SK-N-MC (cell line): ENCODE measurements around the gene SIGLEC11.

Experiments
- EZH2 ChIP-seq: fragments of 200-600 bp; sonication (generic); IDR thresholded peaks from one replicate; pipeline ENCODE4 v1.6.1; 2017; ENCODE audit warnings: antibody characterized with exemption
- FOXP2 ChIP-seq: optimal IDR thresholded peaks from 2 replicates; pipeline ENCODE3; 2011; ENCODE audit warnings: mild to moderate bottlenecking, moderate library complexity; ENCODE audit not compliant: insufficient read depth; ENCODE audit errors: extremely low read length, control extremely low read depth
- POLR2AphosphoS5 ChIP-seq: IDR thresholded peaks from 2 replicates; pipeline ENCODE4 v1.6.1; 2012; ENCODE audit warnings: mild to moderate bottlenecking, low read depth, low read length, borderline replicate concordance

- TF ChIP-seq FOXP2 (no peak), POLR2AphosphoS5 (no peak), EZH2 (no peak)
These were observed 27.0 kb upstream of the SIGLEC11 start for GRCh38 chr19:49988007-49988406.
